NCI-H1694 treated with DMSO at 0.1 percent for 48 hours (cell line): ENCODE results near the gene NDP.
A peak's percentile ranks its signal among the peaks of the same experiment; 100 is the strongest.
"Not testable (repeated sequence)": the region's sequence is repeated elsewhere in the genome, so short reads cannot be mapped to it uniquely, and the experiment has no call there.

ENCODE experiments used
- DNase-seq: peaks from one replicate; lab custom pipeline; 2025; lab: John Stamatoyannopoulos, UW

Gene NDP

DNA sequence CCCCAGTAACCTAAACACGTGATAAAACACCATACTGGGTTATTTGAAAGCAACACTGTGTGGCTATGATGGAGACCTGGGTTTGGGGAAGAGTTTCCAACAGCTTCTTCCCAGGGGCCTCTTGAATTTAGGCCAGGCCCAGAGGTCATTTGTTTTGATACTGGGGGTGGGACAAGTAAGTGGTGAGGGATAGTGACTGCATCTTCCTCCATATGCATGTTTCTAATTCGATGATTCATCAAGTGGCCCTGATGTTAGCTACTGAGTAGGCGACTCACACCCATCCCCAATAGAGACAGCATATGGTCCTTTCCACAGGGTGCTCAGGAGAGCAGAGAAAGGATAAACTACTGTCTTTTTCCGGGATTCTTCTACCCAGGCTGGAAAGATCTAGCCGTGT lies 2.7 kb downstream of the NDP start:
- DNase-seq = no peak

DNA sequence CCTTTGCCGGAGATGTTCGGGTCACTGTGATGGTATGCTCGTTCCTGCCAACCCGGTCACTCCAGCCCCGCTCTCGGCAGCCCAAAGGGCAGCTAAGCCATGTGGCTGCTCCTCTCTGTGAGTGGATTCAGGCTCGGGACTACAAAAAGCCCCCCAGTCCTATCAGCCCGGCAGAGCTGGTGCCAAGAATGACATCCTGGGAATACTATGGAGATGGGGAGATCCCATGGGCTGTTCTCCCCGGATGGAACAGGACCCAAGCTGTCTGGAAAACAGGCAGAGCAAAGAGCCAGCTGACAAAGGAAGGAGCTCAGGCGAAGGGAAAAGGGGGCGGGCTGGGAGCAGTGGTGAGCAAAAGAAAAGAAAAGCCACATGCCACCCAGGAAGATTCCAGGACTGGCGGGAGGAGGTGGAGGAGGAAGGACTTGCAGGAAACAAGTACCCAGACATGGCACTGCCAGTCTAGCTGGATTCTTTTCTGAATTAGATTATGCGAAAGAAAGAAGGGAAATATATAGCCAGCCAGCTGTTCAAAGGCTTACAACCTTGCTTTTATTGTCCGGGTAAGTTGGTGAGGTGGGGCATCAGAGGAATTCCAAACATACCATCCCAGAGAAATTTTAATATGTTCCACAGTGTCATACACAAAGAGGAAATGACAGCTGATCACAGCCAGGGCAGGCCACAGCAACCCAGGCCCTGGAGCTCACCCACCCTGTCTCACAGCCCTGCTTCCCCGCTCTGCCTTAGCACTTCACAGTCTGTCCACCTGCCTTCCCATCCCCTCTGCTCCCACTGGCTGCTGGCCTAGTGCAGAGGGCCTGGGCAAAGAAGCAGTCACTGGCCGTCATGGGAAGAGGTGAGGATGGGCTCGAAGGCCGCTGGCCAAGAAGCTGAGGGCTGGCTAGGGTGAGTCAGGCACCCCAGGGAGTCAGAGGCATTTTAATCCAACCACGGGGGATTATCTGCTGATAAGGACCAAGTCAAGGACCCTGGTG lies 3.4 kb downstream of the NDP start:
- no peak for DNase-seq

DNA sequence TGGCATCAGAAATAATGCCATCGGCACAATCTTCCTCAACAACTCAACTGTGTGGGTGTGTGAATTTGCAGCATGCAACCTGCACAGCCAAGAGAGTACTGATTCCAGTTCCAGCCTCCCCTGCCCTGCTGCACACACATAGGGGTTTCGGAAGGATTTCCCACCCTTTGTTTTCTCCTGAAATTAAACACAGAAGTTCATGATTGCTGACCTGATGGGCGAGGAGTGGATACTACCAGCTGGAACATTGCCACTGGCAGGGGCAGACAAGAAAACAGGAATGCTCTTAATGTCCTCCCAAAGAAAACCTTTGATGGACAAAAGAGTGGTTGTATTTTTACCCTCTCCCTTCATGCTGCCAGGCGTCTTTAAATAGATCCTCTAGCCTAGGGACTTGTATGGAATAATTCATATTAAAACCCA lies 4.8 kb downstream of the NDP start:
- no peak for DNase-seq

DNA sequence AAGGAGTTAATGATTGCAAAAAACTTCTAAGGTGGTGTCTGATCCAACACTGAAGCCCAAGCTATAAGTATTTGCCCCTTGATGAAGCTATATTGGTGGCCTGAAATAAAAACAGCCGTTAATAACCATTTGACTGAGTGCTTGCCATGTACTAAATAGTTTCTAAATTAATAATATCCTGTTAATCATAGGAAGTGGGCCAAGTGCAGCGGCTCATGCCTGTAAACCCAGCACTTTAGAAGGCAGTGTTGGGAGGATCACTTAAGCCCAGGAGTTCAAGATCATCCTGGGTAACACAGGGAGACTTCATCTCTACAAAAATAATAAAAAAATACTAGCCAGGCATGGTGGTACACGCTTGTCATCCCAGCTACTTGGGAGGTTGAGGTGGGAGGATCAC lies 8.3 kb downstream of the NDP start:
- no peak for DNase-seq

DNA sequence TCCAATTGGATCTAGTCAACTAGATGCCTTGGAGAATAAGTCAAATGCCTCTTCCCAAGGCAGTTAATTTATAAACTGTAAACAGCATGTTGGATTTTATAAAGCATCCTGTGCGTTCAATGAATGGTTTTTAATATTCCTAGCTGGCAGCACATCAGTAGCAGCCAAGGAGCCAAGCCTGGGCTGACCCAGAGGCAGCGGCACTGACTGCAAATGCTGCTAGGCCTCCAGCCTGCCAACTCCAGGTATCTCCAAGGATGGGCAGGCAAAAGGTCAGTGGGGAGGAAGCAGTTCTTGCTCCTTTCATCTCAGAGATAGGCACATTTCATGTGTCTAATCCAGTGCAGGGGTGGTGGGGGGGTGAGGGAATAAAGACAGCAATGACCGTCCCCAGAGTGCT lies 9.5 kb downstream of the NDP start:
- no peak for DNase-seq

DNA sequence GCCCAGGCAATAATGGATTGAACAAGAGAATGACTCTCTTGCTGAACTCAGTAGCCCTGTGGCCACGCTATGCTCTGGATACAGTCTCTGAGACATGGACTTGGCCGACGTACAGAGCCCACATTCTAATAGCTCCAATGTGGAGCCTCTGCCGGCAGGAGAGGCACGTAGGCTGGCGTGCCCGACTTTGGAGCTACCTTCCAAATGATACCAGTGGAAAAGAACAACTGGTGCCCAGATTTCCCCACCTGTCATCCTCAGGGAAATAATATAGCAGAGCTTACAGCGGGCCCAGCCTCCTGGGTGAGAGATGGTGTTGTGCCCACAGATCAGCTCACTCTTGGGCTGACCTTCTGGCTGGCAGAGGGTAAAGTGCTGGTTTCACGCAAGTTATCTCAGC lies 10.6 kb downstream of the NDP start:
- DNase-seq = no peak

DNA sequence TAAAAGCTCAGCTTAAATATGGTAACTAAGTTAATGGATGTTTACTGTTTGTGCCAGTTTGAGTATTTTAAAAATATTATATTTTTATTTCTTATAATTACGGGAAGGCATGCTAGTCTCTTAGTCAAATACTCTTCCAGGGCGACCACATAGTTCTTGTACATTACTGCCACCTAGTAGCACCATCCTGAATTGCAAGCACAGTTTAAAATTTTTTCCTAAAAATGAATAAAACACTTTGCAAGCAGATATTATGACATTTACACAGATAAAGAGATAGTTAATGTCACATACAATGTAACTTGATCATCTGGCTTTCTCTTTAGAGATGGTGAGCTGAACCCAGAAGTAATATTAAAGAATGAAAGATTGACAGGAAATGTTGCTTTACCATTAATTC lies 11.5 kb downstream of the NDP start:
- DNase-seq = no peak

DNA sequence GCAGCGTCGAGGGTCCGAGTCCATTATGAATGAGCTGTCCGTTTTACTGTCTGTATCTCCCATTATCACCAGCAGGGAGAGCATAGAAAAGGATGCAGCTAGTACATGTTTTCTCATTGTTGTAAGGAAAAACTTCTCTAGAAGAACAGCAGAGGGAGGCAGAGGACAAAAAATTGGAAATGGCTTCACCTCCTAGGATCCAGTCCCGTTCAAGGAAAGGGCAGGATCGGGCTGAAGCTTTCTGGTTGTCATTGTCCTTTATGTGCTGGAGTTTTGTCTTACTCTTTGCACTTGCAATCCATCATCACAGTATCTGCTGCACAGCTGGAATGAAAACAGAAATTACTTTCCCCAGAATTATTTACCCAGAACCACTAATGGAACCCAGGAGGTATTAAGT lies 14.7 kb downstream of the NDP start:
- DNase-seq = peak; percentile 75

DNA sequence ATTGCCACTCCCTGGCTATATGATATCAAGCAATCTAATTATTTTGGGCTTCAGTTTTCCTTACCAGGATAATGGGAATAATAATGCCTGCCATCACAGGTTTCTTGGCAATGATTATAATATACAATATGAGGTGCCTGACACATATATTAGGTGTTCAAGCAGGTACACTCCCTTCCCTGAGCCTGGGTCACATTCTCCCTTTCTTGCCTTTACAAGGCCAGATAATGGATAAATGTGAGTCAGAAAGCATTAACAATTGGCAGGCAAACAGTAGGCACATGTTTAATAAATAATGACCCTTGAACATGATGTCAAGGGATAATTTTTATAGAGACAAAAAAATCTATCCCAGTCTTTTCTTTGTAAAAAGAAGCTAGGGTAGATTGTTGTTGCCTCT lies 17.2 kb downstream of the NDP start:
- DNase-seq = no peak

DNA sequence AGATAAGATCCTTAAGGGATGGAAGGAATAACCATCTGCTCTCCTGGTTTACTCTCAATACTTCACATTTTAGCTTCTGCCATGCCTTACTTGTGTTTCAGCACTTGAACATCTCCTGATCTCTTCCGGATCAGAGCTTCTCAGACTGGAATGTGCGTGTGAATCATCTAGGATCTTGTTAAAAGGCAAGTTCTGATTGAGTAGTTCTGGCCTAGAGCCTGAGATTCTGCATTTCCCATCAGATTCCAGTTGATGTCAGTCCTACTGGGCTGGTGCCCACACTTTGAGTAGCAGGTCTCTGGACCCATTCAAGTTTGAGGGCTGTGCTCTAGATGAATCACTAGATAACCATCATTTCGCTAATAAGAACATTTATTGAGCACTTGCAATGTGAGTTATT lies 20.0 kb downstream of the NDP start:
- no peak for DNase-seq

DNA sequence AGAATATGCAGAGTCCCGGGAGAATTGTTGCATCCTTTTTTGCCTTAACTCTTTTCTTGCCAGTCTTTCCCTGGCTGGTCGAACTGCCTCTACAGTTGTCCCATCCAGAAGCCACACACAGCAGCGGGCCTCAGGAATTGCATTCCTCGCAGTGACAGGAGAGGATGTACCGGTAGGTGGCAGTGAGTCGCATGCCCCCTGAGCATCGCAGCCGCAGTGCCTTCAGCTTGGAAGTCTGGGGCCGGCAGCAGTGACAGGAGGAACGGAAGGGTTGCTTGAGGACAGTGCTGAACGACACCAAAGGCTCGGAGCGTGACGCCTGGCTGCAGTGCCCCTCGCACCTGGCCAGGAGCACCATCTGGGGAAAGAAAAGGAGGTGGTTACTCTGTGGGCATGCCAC lies 23.5 kb downstream of the NDP start:
- no peak for DNase-seq

DNA sequence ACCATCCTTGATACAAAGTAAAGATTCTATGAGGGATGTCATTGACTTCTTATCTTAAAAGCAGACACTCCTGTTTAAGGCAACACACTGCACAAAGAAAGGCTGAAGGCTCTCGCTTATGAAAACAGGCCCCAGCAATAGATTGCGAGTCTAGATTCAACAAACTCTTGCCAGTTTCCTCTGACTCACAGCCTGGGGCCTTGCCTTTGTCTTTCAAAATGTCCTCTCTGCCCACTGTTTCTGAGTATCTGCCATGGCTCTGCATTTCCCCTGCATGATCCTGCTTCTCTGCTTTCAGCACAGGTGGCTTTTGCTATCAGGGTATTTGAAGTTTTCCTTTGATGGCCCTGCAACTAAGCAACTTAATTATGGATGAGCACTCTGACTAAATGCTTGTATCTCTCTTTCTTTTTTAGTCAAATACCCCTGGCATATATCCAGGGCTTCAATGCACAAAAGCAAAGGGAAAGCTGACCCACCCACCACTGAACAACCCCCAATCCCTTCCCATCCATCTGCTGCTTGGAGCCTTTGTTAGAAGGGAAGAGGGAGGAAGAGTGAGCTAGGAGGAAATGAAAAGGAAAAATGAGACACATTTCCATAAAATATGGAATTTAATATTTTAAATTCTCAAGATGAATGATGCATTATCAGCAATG lies 32.2 kb downstream of the NDP start:
- DNase-seq = no peak

DNA sequence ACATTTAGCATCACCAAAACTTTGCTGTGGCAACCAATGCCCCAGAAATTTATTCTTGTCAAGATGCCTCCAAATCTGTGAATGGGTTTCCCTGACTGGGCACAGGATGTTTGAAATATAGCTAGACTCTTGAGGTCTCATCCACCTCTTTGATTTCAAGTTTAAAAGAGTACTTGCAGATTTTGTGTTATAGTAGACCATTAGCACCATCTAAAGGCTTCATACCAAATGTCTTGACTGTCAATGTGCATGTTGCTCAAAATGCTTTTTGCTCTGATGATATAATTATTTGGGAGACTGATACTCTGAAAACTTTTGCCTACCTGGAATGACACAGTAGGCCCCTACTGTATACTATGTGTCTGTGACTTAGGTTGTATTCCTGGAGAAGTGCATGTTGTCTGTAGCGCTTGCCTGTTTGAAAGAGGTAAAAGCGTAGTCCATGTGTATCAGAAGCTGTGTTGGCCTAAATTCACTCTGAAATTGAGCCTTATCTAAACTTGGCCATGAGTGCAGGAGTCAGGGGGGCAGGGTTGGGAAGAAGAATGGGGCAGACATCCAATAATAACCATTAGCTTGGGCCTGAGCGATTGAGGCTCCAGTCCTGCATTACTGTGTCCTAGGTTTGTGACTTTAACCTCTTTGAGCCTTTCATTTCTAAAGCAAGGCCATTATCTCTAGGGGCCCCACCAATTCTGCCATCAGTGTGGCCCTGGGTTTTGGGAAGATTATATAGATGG lies 33.8 kb downstream of the NDP start:
- no peak for DNase-seq

DNA sequence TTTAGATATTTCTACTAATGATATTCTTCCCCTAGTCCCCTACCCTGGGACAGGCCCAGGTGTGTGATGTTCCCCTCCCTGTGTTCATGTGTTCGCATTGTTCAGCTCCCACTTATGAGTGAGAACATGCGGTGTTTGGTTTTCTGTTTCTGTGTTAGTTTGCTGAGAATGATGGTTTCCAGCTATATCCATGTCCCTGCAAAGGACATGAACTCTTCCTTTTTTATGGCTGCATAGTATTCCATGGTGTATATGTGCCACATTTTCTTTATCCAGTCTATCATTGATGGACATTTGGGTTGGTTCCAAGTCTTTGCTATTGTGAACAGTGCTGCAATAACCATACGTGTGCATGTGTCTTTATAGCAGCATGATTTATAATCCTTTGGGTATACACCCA lies 51.2 kb downstream of the NDP start:
- not testable (repeated sequence) for DNase-seq

DNA sequence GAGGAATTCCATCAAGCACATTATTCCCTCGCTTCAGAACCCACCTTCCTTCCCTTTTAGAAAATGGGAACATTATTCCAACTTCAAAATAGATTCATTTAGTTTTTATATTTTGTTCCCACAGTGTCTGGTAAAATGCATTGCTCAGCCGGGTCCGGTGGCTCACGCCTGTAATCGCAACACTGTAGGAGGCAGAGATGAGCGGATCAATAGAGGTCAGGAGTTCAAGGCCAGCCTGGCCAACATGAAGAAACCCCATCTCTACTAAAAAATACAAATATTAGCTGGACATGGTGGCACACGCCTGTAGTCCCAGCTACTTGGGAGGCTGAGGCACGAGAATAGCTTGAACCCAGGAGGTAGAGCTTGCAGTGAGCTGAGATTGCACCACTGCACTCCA lies 62.4 kb downstream of the NDP start:
- DNase-seq = not testable (repeated sequence)

DNA sequence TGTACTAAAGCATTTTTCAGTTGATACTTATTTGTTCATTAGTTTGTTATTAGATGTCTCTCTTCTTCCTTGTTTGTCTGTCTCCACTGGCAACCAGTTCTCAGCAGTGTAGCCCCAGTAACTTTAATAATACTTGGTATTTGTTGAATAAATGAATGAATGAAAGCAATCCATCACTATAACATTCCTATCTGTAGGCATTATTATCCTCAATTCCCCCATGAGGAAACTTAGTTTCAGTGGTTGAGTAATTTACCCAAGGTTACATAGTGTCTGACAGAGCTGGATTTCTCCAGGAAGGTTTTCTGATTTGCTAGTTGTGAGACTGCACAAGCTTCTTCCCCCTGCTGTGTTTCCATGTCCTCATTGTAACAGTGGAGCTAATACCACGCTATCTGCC lies 63.2 kb downstream of the NDP start:
- no peak for DNase-seq

DNA sequence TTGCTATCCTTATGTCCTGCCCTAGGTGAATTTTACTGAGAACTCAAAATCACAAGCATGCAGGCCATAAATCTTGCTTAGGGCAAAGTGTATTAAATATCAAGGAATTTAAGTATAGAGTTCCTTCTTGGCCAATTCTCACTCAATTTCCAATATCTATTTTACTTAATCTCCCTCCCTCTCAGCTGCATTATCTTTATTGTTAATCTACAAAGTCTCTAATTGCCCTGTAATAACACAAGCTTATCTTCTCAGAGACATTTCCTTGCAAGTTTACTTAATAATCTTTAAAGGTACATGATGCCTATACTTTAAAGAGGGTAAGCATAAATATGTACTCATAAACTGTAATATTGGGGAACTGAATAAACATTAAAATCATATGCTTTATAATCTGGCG lies 64.0 kb downstream of the NDP start:
- DNase-seq = no peak

DNA sequence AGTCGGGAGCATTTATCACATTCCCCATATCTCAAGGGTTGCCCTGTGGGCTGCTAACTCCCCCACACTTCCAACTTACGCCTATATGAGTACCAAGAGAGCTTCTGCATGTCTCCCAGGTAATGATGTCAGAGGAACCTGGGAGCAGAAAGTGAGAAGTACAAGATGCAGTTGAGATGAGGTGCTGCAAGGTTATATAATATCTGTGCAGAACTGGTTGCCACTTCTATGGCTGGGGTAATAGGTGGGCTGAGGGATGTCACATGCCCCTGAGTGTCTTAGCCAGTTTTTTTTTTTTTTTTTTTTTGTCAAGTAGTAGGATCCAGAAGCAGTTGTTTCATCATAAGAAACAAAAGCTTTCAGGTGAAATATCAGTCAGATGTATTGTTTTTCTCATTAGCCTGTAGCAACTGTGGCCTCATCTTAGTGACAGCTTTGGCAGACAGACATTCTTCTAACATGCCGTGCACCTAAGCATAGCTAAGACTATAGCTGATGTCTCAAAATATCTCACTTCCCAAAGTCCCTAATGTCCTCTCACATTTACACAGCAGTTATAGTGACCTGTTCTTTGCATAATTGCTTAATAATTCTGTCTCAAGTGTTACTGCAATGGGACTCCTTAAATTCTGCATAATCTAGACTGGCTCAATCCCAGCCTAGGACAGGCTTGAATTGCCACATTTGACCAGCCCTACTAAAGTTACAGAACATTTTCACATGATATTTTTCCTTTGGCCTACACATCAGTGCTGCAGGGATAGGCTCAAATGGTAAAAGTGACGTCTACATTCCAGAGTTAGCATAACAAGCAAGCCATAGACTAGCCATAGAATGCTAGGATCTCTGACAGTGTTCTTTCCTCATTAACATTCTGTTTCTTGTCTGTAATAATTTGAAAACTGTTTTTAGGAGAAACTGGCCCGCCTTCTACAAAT lies 73.0 kb downstream of the NDP start:
- no peak for DNase-seq
